Stimulated activated CD4-positive, alpha-beta T cell treated with anti-CD3 and anti-CD28 coated beads, Interleukin-15, amount 100 ng/mL, for 1 hour (primary cell): ENCODE results near the gene MED7.

ENCODE experiments used
- DNase-seq, 2 donors: peaks; one replicate each; pipeline ENCODE4 v3.0.0-alpha.2; 2020; ENCODE audit warnings: low read depth in 1 of 2, low spot score in 1 of 2

Gene MED7

GRCh38 chr5:157107508-157107907 lies 35.2 kb downstream of the MED7 start:
- no peak for DNase-seq

GRCh38 chr5:157106630-157107461 lies 35.8 kb downstream of the MED7 start:
- no peak for DNase-seq

GRCh38 chr5:157100140-157100679 lies 42.5 kb downstream of the MED7 start:
- DNase-seq = no peak

GRCh38 chr5:157088342-157088990 lies 54.2 kb downstream of the MED7 start:
- DNase-seq = no peak
